ENCODE results near the gene FRMD4A.
"Not testable (repeated sequence)": the region's sequence is repeated elsewhere in the genome, so short reads cannot be mapped to it uniquely, and the experiment has no call there.

FRMD4A gene

GRCh38 chr10:14236341-14236740, 94.4 kb downstream of the FRMD4A start:
- H3K4me3 ChIP-seq (ENCODE audit: low read depth, low read length), result no peak overlapping the region
- no peak for DNase-seq
- TF ChIP-seq CTCF (IDR thresholded peaks at IDR 0.05; ENCODE audit: low read depth, low read length, missing control alignments), result no peak
- H3K27ac ChIP-seq, result no peak overlapping the region
- in situ Hi-C loops (cut with HindIII; ENCODE audit: low pct_ligation_motif_present, low sequenced_read_pairs), result no loop called here
- H3K36me3 ChIP-seq (replicated peaks), result no peaks in the 10 kb centered on the region
- H3K27me3 ChIP-seq (replicated peaks), result no peaks in the 10 kb centered on the region

- DNase-seq, result no peak
- TF ChIP-seq CTCF (IDR thresholded peaks at IDR 0.05; ENCODE audit: low read depth, low read length, missing control alignments), result no peak
- H3K4me3 ChIP-seq (ENCODE audit: low read depth, low read length), result no peak overlapping the region
- in situ Hi-C loops (cut with HindIII; ENCODE audit: low pct_ligation_motif_present, low sequenced_read_pairs), result no loop called here
- no peaks in the 10 kb centered on the region for H3K36me3 ChIP-seq (replicated peaks)
- H3K27ac ChIP-seq, result no peak overlapping the region
- H3K27me3 ChIP-seq (replicated peaks), result no peaks in the 10 kb centered on the region
Measured at GRCh38 chr10:14235566-14236195, 95.0 kb downstream of the FRMD4A start.

- Histone ChIP-seq H3K27ac (no peak overlapping the region), H3K27me3 (replicated peaks) (no peaks in the 10 kb centered on the region), H3K4me3 (ENCODE audit: low read depth, low read length) (no peak overlapping the region), H3K36me3 (replicated peaks) (no peaks in the 10 kb centered on the region)
- in situ Hi-C loops (cut with HindIII; ENCODE audit: low pct_ligation_motif_present, low sequenced_read_pairs), result no loop called here
- TF ChIP-seq CTCF (IDR thresholded peaks at IDR 0.05; ENCODE audit: low read depth, low read length, missing control alignments), result no peak
- DNase-seq, result no peak
Measured at GRCh38 chr10:14233566-14233965, 97.2 kb downstream of the FRMD4A start.

GRCh38 chr10:14228798-14229197, 101.9 kb downstream of the FRMD4A start:
- peak; percentile 51 for DNase-seq
- H3K36me3 ChIP-seq (replicated peaks); H3K27ac ChIP-seq; H3K27me3 ChIP-seq (replicated peaks); H3K4me3 ChIP-seq (ENCODE audit: low read depth, low read length); in situ Hi-C loops (cut with HindIII; ENCODE audit: low pct_ligation_motif_present, low sequenced_read_pairs): not testable (repeated sequence)

GRCh38 chr10:14225379-14225778, 105.3 kb downstream of the FRMD4A start:
- H3K4me3 ChIP-seq (ENCODE audit: low read depth, low read length), result no peak overlapping the region
- in situ Hi-C loops (cut with HindIII; ENCODE audit: low pct_ligation_motif_present, low sequenced_read_pairs), result no loop called here
- no peak for TF ChIP-seq CTCF (IDR thresholded peaks at IDR 0.05; ENCODE audit: low read depth, low read length, missing control alignments)
- no peaks in the 10 kb centered on the region for H3K27me3 ChIP-seq (replicated peaks)
- no peaks in the 10 kb centered on the region for H3K36me3 ChIP-seq (replicated peaks)
- DNase-seq, result no peak
- no peak overlapping the region for H3K27ac ChIP-seq

GRCh38 chr10:14220026-14220425, 110.7 kb downstream of the FRMD4A start:
- in situ Hi-C loops (cut with HindIII; ENCODE audit: low pct_ligation_motif_present, low sequenced_read_pairs), result no loop called here
- no peak overlapping the region for H3K4me3 ChIP-seq (ENCODE audit: low read depth, low read length)
- H3K27ac ChIP-seq, result peak overlapping the region; percentile 73
- H3K36me3 ChIP-seq (replicated peaks), result no peaks in the 10 kb centered on the region
- DNase-seq, result peak; percentile 39
- H3K27me3 ChIP-seq (replicated peaks), result no peaks in the 10 kb centered on the region
- no peak for TF ChIP-seq CTCF (IDR thresholded peaks at IDR 0.05; ENCODE audit: low read depth, low read length, missing control alignments)

Data from brain microvascular endothelial cell (primary cell).